ENCODE results near the gene CH25H. TPM values are rescaled to one million over a fixed set of nuclear protein-coding genes. Genes with fewer than 3 reads are reported as not detected.

The CH25H gene
- total and polyA plus RNA-seq, 7 experiments from 2014 or later = 0.11 to 0.34 TPM; not detected in 5

DNA sequence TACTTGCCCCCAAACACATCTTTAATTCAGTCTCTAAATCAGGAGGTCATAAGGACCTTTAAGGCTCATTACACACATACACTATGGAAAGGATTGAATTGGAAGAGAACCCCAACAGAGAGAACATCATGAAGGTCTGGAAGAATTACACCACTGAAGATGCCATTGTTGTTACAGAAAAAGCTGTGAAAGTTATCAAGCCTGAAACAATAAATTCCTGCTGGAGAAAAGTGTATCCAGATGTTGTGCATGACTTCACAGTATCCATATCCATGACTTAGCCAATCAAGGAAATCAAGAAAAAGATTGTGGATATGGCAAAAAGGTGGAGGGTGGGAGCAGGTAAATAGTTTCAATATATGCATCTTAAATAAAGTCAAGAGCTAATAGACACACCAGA, 30.7 kb upstream of the CH25H start:
- peaks cover 7 to 72% (median 29%) of the 10 kb centered on the region in 5 donors for H3K36me3 Mint-ChIP-seq
- H3K27ac Mint-ChIP-seq = no peak overlapping the region

GRCh38 chr10:89236226-89236797, 29.2 kb upstream of the CH25H start:
- Histone ChIP-seq H3K27ac (ENCODE audit: low read depth, low read length) (no peak overlapping the region), H3K4me1 (ENCODE audit: control insufficient read depth in 2 of 2, insufficient read depth in 2 of 2, low read length in 2 of 2) (no peaks in the 10 kb centered on the region), H3K4me3 (ENCODE audit: low read length) (no peak overlapping the region), H3K9me3 (ENCODE audit: control insufficient read depth in 2 of 3, low read length in 3 of 3) (no peaks in the 10 kb centered on the region), H3K36me3 (ENCODE audit: control insufficient read depth in 2 of 3, insufficient read depth in 3 of 3, low read length in 3 of 3) (peaks cover 0 to 57% (median 5%) of the 10 kb centered on the region in 3 experiments), H3K27me3 (ENCODE audit: control insufficient read depth in 2 of 2, insufficient read depth in 2 of 2, low read length in 2 of 2) (no peaks in the 10 kb centered on the region)
- Mint-ChIP-seq H3K4me3 (no peak overlapping the region), H3K36me3 (peaks cover 7 to 77% (median 33%) of the 10 kb centered on the region in 5 donors), H3K27me3 (no peaks in the 10 kb centered on the region), H3K4me1 (peaks cover 0 to 8% (median 0%) of the 10 kb centered on the region in 7 donors), H3K27ac (no peak overlapping the region), H3K9me3 (peaks cover 0 to 1% (median 0%) of the 10 kb centered on the region in 11 donors)
- DNase-seq (no peak), ATAC-seq (no peak)
- POLR2A ChIA-PET = interaction anchor here (0.7 kb wide), 1 partner anchor 16 kb away, joined by 3 read pairs; no protein-coding TSS in a partner anchor
- intact Hi-C loops (cut with micrococcal nuclease) = loop anchor here in 1 of 2 donors (2.0 kb wide), 1 partner anchor 14 kb away; the partner anchor contains the start of gene LIPA
- CTCF ChIA-PET = no interaction called here

More for the DNA sequence above, 30.7 kb upstream of the CH25H start:
- Histone ChIP-seq H3K27ac (ENCODE audit: low read depth, low read length) (no peak overlapping the region), H3K9me3 (ENCODE audit: control insufficient read depth in 2 of 3, low read length in 3 of 3) (no peaks in the 10 kb centered on the region), H3K4me1 (ENCODE audit: control insufficient read depth in 2 of 2, insufficient read depth in 2 of 2, low read length in 2 of 2) (no peaks in the 10 kb centered on the region), H3K27me3 (ENCODE audit: control insufficient read depth in 2 of 2, insufficient read depth in 2 of 2, low read length in 2 of 2) (no peaks in the 10 kb centered on the region), H3K4me3 (ENCODE audit: low read length) (no peak overlapping the region), H3K36me3 (ENCODE audit: control insufficient read depth in 2 of 3, insufficient read depth in 3 of 3, low read length in 3 of 3) (peaks cover 0 to 46% (median 5%) of the 10 kb centered on the region in 3 experiments)
- Mint-ChIP-seq H3K9me3 (peaks cover 0 to 1% (median 0%) of the 10 kb centered on the region in 11 donors), H3K27me3 (no peaks in the 10 kb centered on the region), H3K4me1 (peaks cover 0 to 11% (median 3%) of the 10 kb centered on the region in 7 donors), H3K4me3 (no peak overlapping the region)
- CTCF ChIA-PET = no interaction called here
- ATAC-seq (no peak), DNase-seq (no peak)
- POLR2A ChIA-PET = no interaction called here
- intact Hi-C loops (cut with micrococcal nuclease) = loop anchor here in 1 of 2 donors (2.0 kb wide), 1 partner anchor 13 kb away; the partner anchor contains the start of gene LIPA

DNA sequence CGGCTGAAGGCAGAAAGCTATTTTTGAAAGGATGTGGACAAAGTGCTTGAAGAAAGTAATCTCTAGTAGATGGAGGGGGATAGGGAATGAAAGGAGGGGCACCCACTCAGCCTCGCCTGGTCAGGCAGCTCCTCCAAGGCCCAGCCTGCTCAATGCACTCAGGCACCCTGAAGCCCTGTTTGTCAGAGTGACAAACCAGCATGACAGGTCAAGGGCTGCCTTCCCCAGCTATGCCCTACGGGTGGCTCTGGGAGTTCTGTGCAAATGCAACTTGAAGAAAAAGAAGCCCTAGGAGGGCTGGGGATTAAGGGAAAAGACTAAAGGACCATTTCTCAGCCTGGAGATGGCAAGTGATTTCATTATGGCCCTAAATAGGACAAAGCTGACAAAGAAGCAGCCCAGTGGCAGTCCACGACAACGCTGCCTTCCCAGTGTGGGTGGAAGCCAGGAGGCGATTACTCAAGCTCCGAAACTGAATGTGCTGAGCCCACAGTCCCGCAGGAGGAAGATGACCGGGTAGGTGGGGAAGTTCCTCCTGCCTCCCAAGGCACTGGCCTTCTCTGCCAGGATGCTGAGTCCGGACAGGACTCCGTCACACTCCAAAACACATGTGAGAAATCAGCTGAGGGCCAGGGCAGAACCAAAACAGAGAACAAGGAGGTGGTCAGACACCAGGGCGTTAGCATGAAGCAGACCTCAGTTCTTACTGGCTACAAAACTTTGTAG, 28.1 kb upstream of the CH25H start:
- Histone ChIP-seq H3K27ac (ENCODE audit: low read depth, low read length) (no peak overlapping the region), H3K9me3 (ENCODE audit: control insufficient read depth in 2 of 3, low read length in 3 of 3) (no peaks in the 10 kb centered on the region), H3K27me3 (ENCODE audit: control insufficient read depth in 2 of 2, insufficient read depth in 2 of 2, low read length in 2 of 2) (no peaks in the 10 kb centered on the region), H3K4me1 (ENCODE audit: control insufficient read depth in 2 of 2, insufficient read depth in 2 of 2, low read length in 2 of 2) (no peaks in the 10 kb centered on the region), H3K36me3 (ENCODE audit: control insufficient read depth in 2 of 3, insufficient read depth in 3 of 3, low read length in 3 of 3) (peaks cover 0 to 48% (median 5%) of the 10 kb centered on the region in 3 experiments), H3K4me3 (ENCODE audit: low read length) (no peak overlapping the region)
- H3K36me3 Mint-ChIP-seq = peaks cover 7 to 76% (median 28%) of the 10 kb centered on the region in 5 donors
- H3K27me3 Mint-ChIP-seq = no peaks in the 10 kb centered on the region
- H3K9me3 Mint-ChIP-seq = peaks cover 0 to 1% (median 0%) of the 10 kb centered on the region in 11 donors
- DNase-seq (no peak), ATAC-seq (peak; percentile 83)
- ChIA-PET CTCF (interaction anchor here (0.6 kb wide), 1 partner anchor 380 kb away, joined by 3 read pairs; no protein-coding TSS in a partner anchor), POLR2A (no interaction called here)
- H3K4me1 Mint-ChIP-seq = peaks cover 0 to 6% (median 0%) of the 10 kb centered on the region in 7 donors
- intact Hi-C loops (cut with micrococcal nuclease) = no loop called here
- H3K27ac Mint-ChIP-seq = no peak overlapping the region
- no peak overlapping the region for H3K4me3 Mint-ChIP-seq

DNA sequence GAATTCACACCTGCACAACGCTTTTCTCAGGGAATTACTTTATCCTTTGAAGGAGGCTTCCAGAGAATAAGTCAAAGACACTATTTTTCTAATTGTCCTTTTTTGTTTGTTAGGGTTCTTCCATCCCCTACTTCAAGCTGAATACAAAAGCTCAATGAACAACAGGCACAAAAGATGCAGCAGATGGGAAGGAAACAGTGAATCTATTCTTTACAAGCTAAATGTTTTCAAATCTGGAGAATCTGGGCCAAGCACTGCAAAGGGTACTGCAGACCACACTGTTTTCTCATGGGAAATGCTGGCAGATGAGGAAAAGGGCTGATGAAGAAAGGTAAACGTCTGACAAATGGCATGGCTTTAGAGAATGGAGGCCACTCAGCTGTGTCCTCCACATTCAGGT, 25.9 kb upstream of the CH25H start:
- Mint-ChIP-seq H3K4me3 (no peak overlapping the region), H3K4me1 (peaks cover 0 to 6% (median 0%) of the 10 kb centered on the region in 7 donors), H3K27me3 (no peaks in the 10 kb centered on the region), H3K36me3 (peaks cover 7 to 68% (median 26%) of the 10 kb centered on the region in 5 donors), H3K9me3 (peaks cover 0 to 1% (median 0%) of the 10 kb centered on the region in 11 donors), H3K27ac (no peak overlapping the region)
- DNase-seq (no peak), ATAC-seq (no peak)
- no peaks in the 10 kb centered on the region for H3K9me3 ChIP-seq (ENCODE audit: control insufficient read depth in 2 of 3, low read length in 3 of 3)
- no peaks in the 10 kb centered on the region for H3K27me3 ChIP-seq (ENCODE audit: control insufficient read depth in 2 of 2, insufficient read depth in 2 of 2, low read length in 2 of 2)
- H3K36me3 ChIP-seq (ENCODE audit: control insufficient read depth in 2 of 3, insufficient read depth in 3 of 3, low read length in 3 of 3) = peaks cover 0 to 37% (median 0%) of the 10 kb centered on the region in 3 experiments
- ChIA-PET POLR2A (no interaction called here), CTCF (interaction anchor here (0.6 to 1.1 kb wide), 2 partner anchors 13 to 160 kb away, joined by 3 read pairs; partner anchors contain the start of gene IFIT1)
- H3K4me1 ChIP-seq (ENCODE audit: control insufficient read depth in 2 of 2, insufficient read depth in 2 of 2, low read length in 2 of 2) = no peaks in the 10 kb centered on the region
- H3K27ac ChIP-seq (ENCODE audit: low read depth, low read length) = no peak overlapping the region
- intact Hi-C loops (cut with micrococcal nuclease) = no loop called here
- H3K4me3 ChIP-seq (ENCODE audit: low read length) = no peak overlapping the region

DNA sequence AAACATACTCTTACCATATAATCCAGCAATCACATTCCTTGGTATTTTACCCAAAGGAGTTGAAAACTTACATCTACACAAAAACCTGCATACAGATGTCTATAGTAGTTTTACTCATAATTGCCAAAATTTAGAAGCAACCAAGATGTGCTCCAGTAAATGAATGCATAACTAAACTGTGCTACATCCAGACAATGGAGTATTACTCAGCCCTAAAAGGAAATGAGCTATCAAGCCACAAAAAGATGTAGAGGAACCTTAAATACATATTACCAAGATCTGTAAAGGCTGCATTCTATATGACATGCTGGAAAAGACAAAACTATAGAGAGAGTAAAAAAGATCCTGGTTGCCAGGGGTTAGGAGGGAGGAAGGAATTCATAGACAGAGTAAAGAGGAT, 21.8 kb upstream of the CH25H start:
- ChIA-PET CTCF (no interaction called here), POLR2A (no interaction called here)
- no peaks in the 10 kb centered on the region for H3K4me1 ChIP-seq (ENCODE audit: control insufficient read depth in 2 of 2, insufficient read depth in 2 of 2, low read length in 2 of 2)
- peaks cover 0 to 15% (median 10%) of the 10 kb centered on the region in 7 donors for H3K4me1 Mint-ChIP-seq
- peaks cover 0 to 1% (median 0%) of the 10 kb centered on the region in 11 donors for H3K9me3 Mint-ChIP-seq
- H3K4me3 ChIP-seq (ENCODE audit: low read length) = no peak overlapping the region
- H3K27me3 Mint-ChIP-seq = no peaks in the 10 kb centered on the region
- no peak overlapping the region for H3K4me3 Mint-ChIP-seq
- H3K27me3 ChIP-seq (ENCODE audit: control insufficient read depth in 2 of 2, insufficient read depth in 2 of 2, low read length in 2 of 2) = no peaks in the 10 kb centered on the region
- H3K36me3 ChIP-seq (ENCODE audit: control insufficient read depth in 2 of 3, insufficient read depth in 3 of 3, low read length in 3 of 3) = peaks cover 0 to 32% (median 0%) of the 10 kb centered on the region in 3 experiments
- intact Hi-C loops (cut with micrococcal nuclease) = no loop called here
- no peak overlapping the region for H3K27ac Mint-ChIP-seq
- no peaks in the 10 kb centered on the region for H3K9me3 ChIP-seq (ENCODE audit: control insufficient read depth in 2 of 3, low read length in 3 of 3)
- no peak for DNase-seq
- peaks cover 0 to 55% (median 23%) of the 10 kb centered on the region in 5 donors for H3K36me3 Mint-ChIP-seq
- H3K27ac ChIP-seq (ENCODE audit: low read depth, low read length) = no peak overlapping the region
- ATAC-seq = no peak

DNA sequence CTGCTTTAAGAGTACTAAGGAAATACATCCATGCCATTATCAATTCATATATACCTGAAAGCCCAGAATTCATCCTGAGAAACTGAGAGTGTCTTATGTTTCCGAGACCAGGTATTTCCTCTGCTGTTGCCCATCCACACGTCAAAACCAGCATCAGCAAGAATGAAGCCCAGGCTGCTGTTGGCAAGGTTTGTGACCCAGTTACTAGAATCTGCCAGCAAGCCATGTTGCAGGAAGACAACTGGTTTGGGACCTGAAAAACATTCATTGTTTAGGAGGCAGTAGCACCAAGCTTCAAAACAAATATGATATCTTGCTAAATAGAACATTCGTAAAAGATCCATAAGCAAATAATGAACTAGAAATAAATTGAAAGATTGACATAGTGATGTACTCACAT, 21.0 kb upstream of the CH25H start:
- no peaks in the 10 kb centered on the region for H3K9me3 ChIP-seq (ENCODE audit: control insufficient read depth in 2 of 3, low read length in 3 of 3)
- H3K9me3 Mint-ChIP-seq = no peaks in the 10 kb centered on the region
- H3K4me1 Mint-ChIP-seq = peaks cover 0 to 15% (median 10%) of the 10 kb centered on the region in 7 donors
- H3K27ac Mint-ChIP-seq = no peak overlapping the region
- peaks cover 0 to 50% (median 23%) of the 10 kb centered on the region in 5 donors for H3K36me3 Mint-ChIP-seq
- no peaks in the 10 kb centered on the region for H3K4me1 ChIP-seq (ENCODE audit: control insufficient read depth in 2 of 2, insufficient read depth in 2 of 2, low read length in 2 of 2)
- H3K4me3 ChIP-seq (ENCODE audit: low read length) = no peak overlapping the region
- no peak overlapping the region for H3K27ac ChIP-seq (ENCODE audit: low read depth, low read length)
- ChIA-PET CTCF (no interaction called here), POLR2A (no interaction called here)
- DNase-seq = no peak
- H3K27me3 ChIP-seq (ENCODE audit: control insufficient read depth in 2 of 2, insufficient read depth in 2 of 2, low read length in 2 of 2) = no peaks in the 10 kb centered on the region
- ATAC-seq = no peak
- H3K4me3 Mint-ChIP-seq = no peak overlapping the region
- no peaks in the 10 kb centered on the region for H3K27me3 Mint-ChIP-seq
- peaks cover 0 to 30% (median 0%) of the 10 kb centered on the region in 3 experiments for H3K36me3 ChIP-seq (ENCODE audit: control insufficient read depth in 2 of 3, insufficient read depth in 3 of 3, low read length in 3 of 3)
- intact Hi-C loops (cut with micrococcal nuclease) = no loop called here
